H1 (cell line): ENCODE results near the gene NAP1L1. TPM values are rescaled to one million over a fixed set of nuclear protein-coding genes. Genes with fewer than 3 reads are reported as not detected.
A peak's percentile ranks its signal among the peaks of the same experiment; 100 is the strongest.

Source experiments
- CTCF ChIA-PET: fragments of 300-600 bp; sonication (Branson Sonifier 250); formaldehyde crosslinking; loops from one replicate; lab custom pipeline; 2021; ENCODE audit not compliant: partially characterized antibody; lab: Charles Lee
- POLR2A ChIA-PET: fragments of 300-600 bp; sonication (Branson Sonifier 250); formaldehyde crosslinking; loops from one replicate; lab custom pipeline; 2021; ENCODE audit warnings: inconsistent platforms; ENCODE audit not compliant: partially characterized antibody; lab: Charles Lee
- DNase-seq, 2 experiments: peaks; one replicate each; pipeline versions ENCODE4 v3.0.0 to v3.0.0-alpha.2; 2010 to 2022; ENCODE audit warnings: low spot score in 2 of 2, low read depth in 1 of 2, mixed read lengths in 1 of 2
- FAIRE-seq: peaks from 2 replicates; lab custom pipeline; 2011; peaks lifted over from hg19 to GRCh38; lab: Jason Lieb, UNC
- H2AFZ ChIP-seq: 2 replicates; pipeline ENCODE4 v1.8.1; 2012; ENCODE audit warnings: low read length, inconsistent platforms
- H2AK5ac ChIP-seq: 2 replicates; pipeline ENCODE4 v1.6.1; 2013; ENCODE audit warnings: low read depth, low read length
- H2BK120ac ChIP-seq: replicated peaks from 2 replicates; pipeline ENCODE3; 2013; ENCODE audit warnings: low read depth, low read length, inconsistent platforms
- H2BK12ac ChIP-seq: 2 replicates; pipeline ENCODE4 v1.6.1; 2013; ENCODE audit warnings: low read depth, low read length
- H2BK15ac ChIP-seq: 2 replicates; pipeline ENCODE4 v1.6.1; 2013; ENCODE audit warnings: low read length
- H2BK20ac ChIP-seq: 2 replicates; pipeline ENCODE4 v1.6.1; 2013; ENCODE audit warnings: low read length
- H2BK5ac ChIP-seq: 2 replicates; pipeline ENCODE4 v1.6.1; 2013; ENCODE audit warnings: low read depth, low read length
- H3K14ac ChIP-seq: 2 replicates; pipeline ENCODE4 v1.6.1; 2013; ENCODE audit warnings: inconsistent platforms; ENCODE audit not compliant: insufficient read length
- H3K18ac ChIP-seq: 2 replicates; pipeline ENCODE4 v1.6.1; 2013; ENCODE audit warnings: low read length; ENCODE audit errors: extremely low read depth
- H3K23ac ChIP-seq: 2 replicates; pipeline ENCODE4 v1.6.1; 2013; ENCODE audit warnings: inconsistent platforms; ENCODE audit not compliant: insufficient read length
- H3K23me2 ChIP-seq: 2 replicates; pipeline ENCODE4 v1.6.1; 2013; ENCODE audit warnings: low read depth, low read length
- H3K27ac ChIP-seq: 2 replicates; pipeline ENCODE4 v1.6.1; 2011; ENCODE audit warnings: low read depth, low read length, inconsistent platforms
- H3K27me3 ChIP-seq, 4 experiments: replicated peaks in 1 of 4; 1 replicate in 1 of 4; 2 replicates in 3 of 4; pipeline versions ENCODE4 v1.6.1 to v1.8.1; 2011 to 2013; ENCODE audit warnings: low read length in 3 of 4, mild to moderate bottlenecking in 3 of 4, inconsistent platforms in 2 of 4, mixed read lengths in 2 of 4, moderate library complexity in 1 of 4; ENCODE audit not compliant: control insufficient read depth in 3 of 4, insufficient read depth in 3 of 4; ENCODE audit errors: extremely low read depth in 1 of 4
- H3K36me3 ChIP-seq, 4 experiments: 2 replicates each; pipeline versions ENCODE4 v1.6.1 to v1.8.1; 2011 to 2013; ENCODE audit warnings: mild to moderate bottlenecking in 4 of 4, low read length in 3 of 4, moderate library complexity in 2 of 4, control low read depth in 1 of 4, inconsistent platforms in 1 of 4; ENCODE audit not compliant: insufficient read depth in 4 of 4, control insufficient read depth in 2 of 4
- H3K4ac ChIP-seq: replicated peaks from 2 replicates; pipeline ENCODE3; 2013; ENCODE audit warnings: low read length, low read depth, mixed read lengths, inconsistent platforms; ENCODE audit not compliant: insufficient read length
- H3K4me1 ChIP-seq, 4 experiments: replicated peaks in 1 of 4; 1 replicate in 1 of 4; 2 replicates in 3 of 4; pipeline versions ENCODE4 v1.6.1 to v1.8.1; 2011 to 2013; ENCODE audit warnings: low read length in 3 of 4, inconsistent platforms in 2 of 4, mixed read lengths in 1 of 4; ENCODE audit not compliant: insufficient read depth in 4 of 4, control insufficient read depth in 3 of 4
- H3K4me2 ChIP-seq, 2 experiments: 2 replicates each; pipeline versions ENCODE4 v1.6.1 to v1.8.1; 2011 to 2013; ENCODE audit warnings: low read depth in 2 of 2, low read length in 2 of 2, control low read depth in 1 of 2, inconsistent platforms in 1 of 2, mild to moderate bottlenecking in 1 of 2; ENCODE audit not compliant: insufficient read depth in 1 of 2
- H3K4me3 ChIP-seq, 4 experiments: fragments of 200-600, 300-600 bp in 1 of 4; sonication (generic), shearing (Covaris generic), sonication (Bioruptor Twin) in 1 of 4; 2 replicates each; pipeline versions ENCODE4 v1.5.1 to v1.8.1; 2011 to 2016; ENCODE audit warnings: low read length in 4 of 4, low read depth in 3 of 4, control low read depth in 2 of 4, inconsistent platforms in 2 of 4, mild to moderate bottlenecking in 2 of 4, mixed read lengths in 1 of 4, moderate library complexity in 1 of 4; ENCODE audit not compliant: insufficient read depth in 2 of 4; ENCODE audit errors: extremely low read depth in 1 of 4
- H3K56ac ChIP-seq: replicated peaks from 2 replicates; pipeline ENCODE3; 2013; ENCODE audit warnings: low read depth, mild to moderate bottlenecking, mixed read lengths, low read length, inconsistent platforms; ENCODE audit not compliant: insufficient read length
- H3K79me1 ChIP-seq: 2 replicates; pipeline ENCODE4 v1.6.1; 2013; ENCODE audit warnings: low read depth, low read length, control low read depth
- H3K79me2 ChIP-seq, 2 experiments: 2 replicates each; pipeline versions ENCODE4 v1.6.1 to v1.8.1; 2012 to 2013; ENCODE audit warnings: low read length in 2 of 2, mild to moderate bottlenecking in 2 of 2, inconsistent platforms in 1 of 2; ENCODE audit not compliant: insufficient read depth in 2 of 2, control insufficient read depth in 1 of 2
- H3K9ac ChIP-seq, 4 experiments: replicated peaks in 1 of 4; 1 replicate in 1 of 4; 2 replicates in 3 of 4; pipeline versions ENCODE4 v1.6.1 to v1.8.1; 2011 to 2013; ENCODE audit warnings: low read depth in 3 of 4, low read length in 3 of 4, control low read depth in 2 of 4, mild to moderate bottlenecking in 2 of 4, moderate library complexity in 2 of 4, inconsistent platforms in 1 of 4; ENCODE audit errors: extremely low read depth in 1 of 4
- H3K9me3 ChIP-seq, 2 experiments: 2 replicates each; pipeline versions ENCODE4 v1.6.1 to v1.8.1; 2012 to 2013; ENCODE audit warnings: mild to moderate bottlenecking in 2 of 2, moderate library complexity in 2 of 2, control low read depth in 1 of 2, inconsistent platforms in 1 of 2, low read depth in 1 of 2, low read length in 1 of 2, mixed read lengths in 1 of 2; ENCODE audit not compliant: insufficient read depth in 2 of 2
- H4K20me1 ChIP-seq, 2 experiments: replicated peaks in 1 of 2; 2 replicates each; pipeline versions ENCODE3 to v1.8.1; 2011 to 2013; ENCODE audit warnings: inconsistent platforms in 2 of 2, low read length in 2 of 2, mild to moderate bottlenecking in 1 of 2; ENCODE audit not compliant: insufficient read depth in 2 of 2, control insufficient read depth in 1 of 2
- H4K5ac ChIP-seq: 2 replicates; pipeline ENCODE4 v1.6.1; 2013; ENCODE audit warnings: low read length, low read depth, mixed read lengths, inconsistent platforms; ENCODE audit not compliant: insufficient read length
- H4K8ac ChIP-seq: 2 replicates; pipeline ENCODE4 v1.8.0; 2013; ENCODE audit warnings: mild to moderate bottlenecking, moderate library complexity, low read length, inconsistent platforms; ENCODE audit not compliant: insufficient read depth; ENCODE audit errors: extremely low read depth
- H4K91ac ChIP-seq: replicated peaks from 2 replicates; pipeline ENCODE3; 2013; ENCODE audit warnings: low read length, mixed read lengths, inconsistent platforms; ENCODE audit not compliant: insufficient read length
- BACH1 ChIP-seq: IDR thresholded peaks from 2 replicates; pipeline ENCODE4 v1.6.1; 2012; ENCODE audit warnings: low read length, improper control_type of control experiment
- CBX5 ChIP-seq: fragments of 300-800, 300-1000 bp; sonication (generic); IDR thresholded peaks from 2 replicates; pipeline ENCODE4 v1.7.1; 2016; ENCODE audit warnings: antibody characterized with exemption, low read length, low read depth
- CEBPB ChIP-seq: IDR thresholded peaks from 2 replicates; pipeline ENCODE4 v1.6.1; 2012; ENCODE audit warnings: low read depth, low read length
- FOSL1 ChIP-seq: IDR thresholded peaks from 2 replicates; pipeline ENCODE4 v1.6.1; 2011; ENCODE audit warnings: mild to moderate bottlenecking, low read depth, low read length, moderate library complexity; ENCODE audit not compliant: insufficient read depth
- MAX ChIP-seq: IDR thresholded peaks from 2 replicates; pipeline ENCODE4 v1.6.1; 2012; ENCODE audit warnings: inconsistent platforms
- NANOG ChIP-seq: IDR thresholded peaks from 2 replicates; pipeline ENCODE4 v1.6.1; 2011; ENCODE audit warnings: low read length, low read depth, mild to moderate bottlenecking, inconsistent platforms; ENCODE audit not compliant: insufficient read depth, poor library complexity, severe bottlenecking
- POLR2AphosphoS5 ChIP-seq: IDR thresholded peaks from 2 replicates; pipeline ENCODE4 v1.6.1; 2011; ENCODE audit warnings: low read depth, low read length
- RXRA ChIP-seq: IDR thresholded peaks from 2 replicates; pipeline ENCODE4 v1.6.1; 2011; ENCODE audit warnings: low read depth, mild to moderate bottlenecking, low read length, moderate library complexity; ENCODE audit not compliant: insufficient read depth
- SAP30 ChIP-seq: fragments of 300-600 bp; sonication (generic); IDR thresholded peaks from 2 replicates; pipeline ENCODE4 v1.7.1; 2012; ENCODE audit warnings: low read length, moderate library complexity, mild to moderate bottlenecking, inconsistent platforms; ENCODE audit not compliant: insufficient read depth, insufficient replicate concordance
- SIX5 ChIP-seq: IDR thresholded peaks from 2 replicates; pipeline ENCODE4 v1.6.1; 2011; ENCODE audit warnings: mild to moderate bottlenecking, low read depth, low read length
- SUZ12 ChIP-seq: fragments of 200-600 bp; sonication (generic); IDR thresholded peaks from 2 replicates; pipeline ENCODE4 v1.6.1; 2012; ENCODE audit warnings: mild to moderate bottlenecking, inconsistent platforms, low read length, moderate library complexity, mixed read lengths
- YY1 ChIP-seq: IDR thresholded peaks from 2 replicates; pipeline ENCODE4 v1.6.1; 2011; ENCODE audit warnings: low read depth, mild to moderate bottlenecking, low read length
- WGBS, 2 experiments: shearing (Covaris generic) in 1 of 2; methylation state at CpG; one replicate each; pipeline versions ENCODE4 v1.1.6 to v1.1.7; 2013 to 2015; ENCODE audit warnings: low lambda C conversion rate in 2 of 2, mixed read lengths in 2 of 2, inconsistent platforms in 1 of 2, low coverage in 1 of 2, missing lambda C conversion rate in 1 of 2; ENCODE audit not compliant: insufficient replicate concordance in 2 of 2, insufficient coverage in 1 of 2, insufficient read length in 1 of 2; ENCODE audit errors: extremely low coverage in 1 of 2, missing lambda C conversion rate in 1 of 2; 5-methylcytosine and 5-hydroxymethylcytosine counted together
- polyA plus RNA-seq, 7 experiments: library from polyadenylated mRNA; depleted of rRNA in 3 of 7; stranded (reverse) in 5 of 7; unstranded in 2 of 7; fragments of >200 nt in 5 of 7; fragments of 200-250 nt in 2 of 7; gene quantifications; 1 replicate in 5 of 7; 2 replicates in 1 of 7; 4 replicates in 1 of 7; pipeline versions ENCODE4 v1.2.1 to v1.2.3, GENCODE V29; 2011 to 2013; ENCODE audit warnings: missing spikeins in 2 of 7, mixed read lengths in 2 of 7
- total RNA-seq: library from RNA; stranded (reverse); fragmentation: NEBNext Ultra II Directional; extraction: Animal tissue kit (Norgen Biotek cat#: 25700); gene quantifications from 2 replicates; pipeline ENCODE4 v1.2.1, GENCODE V29; 2021

The NAP1L1 gene
- total and polyA plus RNA-seq, 2 of the 8 experiments (the other 6 are each of a cell fraction or from before 2014, with no cell fraction given), result 202 to 1,159 TPM

- Histone ChIP-seq H3K4ac (no peak overlapping the region), H3K4me3 (no peak overlapping the region), H3K27ac (no peak overlapping the region), H2BK5ac (no peak overlapping the region), H3K79me2 (no peaks in the 10 kb centered on the region), H3K9me3 (no peaks in the 10 kb centered on the region), H3K27me3 (no peaks in the 10 kb centered on the region), H4K91ac (no peak overlapping the region), H2AFZ (no peak overlapping the region), H4K20me1 (peaks cover 0 to 4% of the 10 kb centered on the region in 2 experiments), H4K8ac (no peak overlapping the region), H3K23me2 (no peaks in the 10 kb centered on the region), H2BK20ac (no peak overlapping the region), H3K23ac (no peak overlapping the region), H3K4me1 (peaks cover 2 to 4% (median 4%) of the 10 kb centered on the region in 4 experiments; a peak in 6 of 7 replicates), H3K14ac (no peak overlapping the region), H3K36me3 (peaks cover 0 to 3% (median 0%) of the 10 kb centered on the region in 4 experiments; a peak in 1 of 8 replicates), H3K4me2 (no peak overlapping the region), H4K5ac (no peak overlapping the region), H3K56ac (no peak overlapping the region), H2BK12ac (no peak overlapping the region), H2AK5ac (no peak overlapping the region), H3K18ac (no peak overlapping the region), H2BK15ac (no peak overlapping the region), H2BK120ac (no peak overlapping the region), H3K9ac (no peak overlapping the region), H3K79me1 (no peaks in the 10 kb centered on the region)
- FAIRE-seq (peak; percentile 7), DNase-seq (no peak)
- CTCF ChIA-PET, result interaction anchor here (0.9 to 4.8 kb wide), 13 partner anchors 9 to 511 kb away, joined by 3 to 36 read pairs (median 4); no protein-coding TSS in a partner anchor
- TF ChIP-seq SUZ12 (no peak), SAP30 (no peak), CEBPB (no peak), YY1 (no peak), FOSL1 (no peak), CBX5 (no peak), RXRA (no peak), NANOG (no peak), BACH1 (no peak), POLR2AphosphoS5 (no peak), SIX5 (no peak), MAX (no peak)
- WGBS, 2 experiments, result 78% methylated on average over 2 of the region's 2 CpGs; no CpG with 5 or more reads in 1 of the 2 experiments
- POLR2A ChIA-PET, result interaction anchor here (0.6 to 5.6 kb wide), 4 partner anchors 7 to 1148 kb away, joined by 3 to 42 read pairs (median 4); partner anchors contain the start of gene PHLDA1
These were observed 46.3 kb downstream of the NAP1L1 start for GRCh38 chr12:76038176-76038575.
